GM10847 (cell line): ENCODE data around the gene AATK.

Source experiments
- POLR2A ChIP-seq: IDR thresholded peaks from 2 replicates; pipeline ENCODE4 v1.6.1; 2011; ENCODE audit not compliant: insufficient read length; ENCODE audit errors: extremely low read depth

AATK gene

GRCh38 chr17:81128338-81128737 is 37.7 kb downstream of the AATK start:
- TF ChIP-seq POLR2A, result no peak

GRCh38 chr17:81127526-81128177 is 38.4 kb downstream of the AATK start:
- TF ChIP-seq POLR2A, result no peak

DNA sequence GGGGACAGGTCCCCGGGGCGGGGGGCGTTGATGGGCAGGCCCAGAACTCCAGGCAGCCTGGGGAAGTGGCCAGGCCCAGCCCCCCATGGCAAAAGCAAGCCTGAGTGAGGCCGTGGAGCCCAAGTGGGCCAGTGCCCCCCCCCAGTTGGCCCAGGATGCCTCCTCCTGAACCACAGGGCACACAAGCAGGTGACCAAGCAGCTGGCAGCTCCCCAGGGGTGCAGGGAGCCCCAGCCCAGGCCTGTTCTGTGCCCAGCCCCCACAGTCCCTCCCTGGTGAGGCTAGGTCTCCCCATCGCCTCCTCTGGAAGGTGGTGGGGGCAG is 38.9 kb downstream of the AATK start:
- TF ChIP-seq POLR2A, result no peak

DNA sequence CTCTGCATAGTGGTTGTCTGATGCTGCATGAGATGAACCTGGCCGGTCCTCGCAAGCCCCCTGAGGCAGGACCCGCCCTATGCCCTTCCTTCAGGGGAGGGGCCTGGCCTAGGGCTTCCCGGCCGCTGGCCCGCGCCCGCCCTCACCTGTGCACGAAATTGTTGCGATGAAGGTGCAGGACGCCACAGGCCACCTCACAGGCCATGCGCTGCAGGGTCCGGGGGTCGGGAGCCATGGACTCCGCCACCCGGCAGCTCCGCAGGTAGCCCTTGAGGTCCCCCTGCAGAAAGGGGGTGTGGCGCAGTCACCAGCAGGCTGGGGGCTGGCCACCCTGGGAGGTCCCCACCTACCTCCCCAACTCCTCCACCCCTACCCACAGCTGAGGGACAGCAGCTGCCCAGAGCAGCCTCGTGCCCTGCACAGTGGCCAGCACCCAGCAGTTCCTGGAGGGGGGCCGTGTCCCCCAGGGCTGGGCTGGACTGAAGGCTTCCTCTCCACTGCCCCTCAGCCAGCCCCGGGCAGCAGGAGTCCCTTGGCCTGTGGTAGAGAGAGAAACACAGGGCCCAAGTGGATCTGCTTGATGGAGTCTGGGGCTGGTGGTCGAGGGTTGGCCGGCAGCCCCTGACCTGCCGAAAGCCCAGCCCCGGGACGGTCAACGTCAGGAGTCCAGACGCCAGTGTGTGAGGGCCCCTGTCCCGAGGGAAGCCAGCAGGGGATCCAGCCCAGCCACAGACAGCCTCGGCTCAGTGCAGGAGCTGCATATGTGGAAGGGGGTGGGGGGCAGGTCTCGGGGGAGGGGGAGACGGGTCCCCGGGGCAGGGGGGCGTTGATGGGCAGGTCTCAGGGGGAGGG is 39.5 kb downstream of the AATK start:
- no peak for TF ChIP-seq POLR2A

- no peak for TF ChIP-seq POLR2A
Measured at GRCh38 chr17:81125573-81126081, 40.4 kb downstream of the AATK start.

DNA sequence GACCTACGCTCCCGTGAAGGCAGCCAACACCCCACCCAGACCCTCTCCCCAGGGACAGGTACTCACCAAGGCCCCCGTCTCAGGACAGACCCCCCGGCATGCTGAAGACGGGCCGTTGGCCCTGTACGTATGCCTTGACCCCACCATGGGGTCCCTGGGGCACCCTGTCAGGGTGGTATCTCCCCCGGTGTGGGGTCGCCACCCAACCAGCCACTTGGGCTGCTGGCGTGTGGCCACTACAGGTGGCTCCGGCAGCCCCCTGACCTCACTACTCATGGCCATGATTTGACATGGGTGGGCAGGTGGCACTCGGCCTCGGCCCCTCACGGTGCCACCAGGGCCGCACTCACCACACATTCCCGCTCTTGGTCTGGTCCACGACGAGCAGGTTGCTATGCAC is 41.6 kb downstream of the AATK start:
- no peak for TF ChIP-seq POLR2A

DNA sequence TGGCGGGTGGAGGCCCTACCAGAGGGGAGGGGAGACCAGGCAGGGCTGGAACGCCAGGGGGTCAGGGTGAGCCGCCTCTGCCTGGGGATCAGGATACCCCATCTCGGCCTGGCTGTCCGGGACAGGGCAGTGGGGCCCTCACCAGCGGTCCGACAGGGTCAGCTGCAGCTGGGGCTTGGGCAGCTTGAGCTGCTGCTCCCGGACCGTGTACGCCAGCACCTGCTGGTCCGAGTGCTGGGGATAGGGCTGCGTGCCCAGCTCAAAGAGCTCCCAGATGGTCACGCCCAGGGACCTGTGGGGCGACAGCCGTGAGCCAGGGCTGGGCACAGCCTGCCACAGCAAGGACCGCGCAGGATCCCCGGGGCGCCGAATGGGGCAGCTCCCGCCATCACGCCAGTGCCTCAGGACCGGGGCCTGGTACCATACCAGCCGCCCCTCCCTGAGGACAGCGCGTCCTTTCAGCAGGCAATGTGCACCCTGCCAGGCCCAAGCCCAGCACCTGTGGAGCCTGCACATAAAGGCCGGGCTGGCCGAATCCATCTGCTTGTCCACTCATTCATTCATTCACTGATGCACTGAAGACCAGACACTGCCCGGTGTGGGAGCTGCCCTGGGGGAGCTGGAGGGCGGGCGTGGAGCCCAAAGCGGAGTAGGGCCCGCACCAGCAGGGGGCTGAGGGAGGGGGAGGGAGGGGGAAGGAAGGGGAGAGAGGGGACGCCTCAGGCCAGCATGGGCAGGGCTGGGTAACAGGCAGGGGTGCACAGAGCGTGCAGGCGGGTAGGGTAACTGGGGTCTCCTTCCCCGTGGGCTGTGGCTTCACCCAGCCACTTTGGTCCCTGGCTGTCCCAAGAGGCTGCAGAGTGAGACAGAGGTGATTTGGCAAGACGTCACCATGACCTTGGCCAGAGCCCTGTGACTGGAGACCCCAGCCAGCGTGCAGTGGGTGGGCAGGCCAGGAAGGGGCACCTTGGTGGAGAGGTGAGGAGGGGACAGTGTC is 42.7 kb downstream of the AATK start:
- TF ChIP-seq POLR2A, result no peak

- TF ChIP-seq POLR2A, result no peak
Measured at GRCh38 chr17:81121841-81122733, 43.9 kb downstream of the AATK start.

- TF ChIP-seq POLR2A, result no peak
Measured at GRCh38 chr17:81120695-81121621, 45.1 kb downstream of the AATK start.

DNA sequence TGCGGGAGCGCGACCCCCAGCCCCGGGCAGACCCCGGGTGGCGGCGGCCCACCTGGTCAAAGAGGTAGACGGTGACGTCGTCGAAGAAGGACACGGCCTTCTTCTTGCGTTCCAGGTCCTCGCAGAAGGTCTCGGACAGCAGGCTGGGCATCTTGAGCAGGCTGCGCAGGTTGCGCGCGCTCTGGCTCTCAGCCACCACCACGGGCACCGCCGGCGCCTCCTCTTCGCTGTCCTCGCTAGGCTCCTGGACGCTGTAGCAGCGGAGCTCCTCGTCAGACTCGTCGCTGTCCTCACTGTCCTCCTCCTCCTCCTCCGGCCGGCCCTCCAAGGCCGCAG is 45.9 kb downstream of the AATK start:
- no peak for TF ChIP-seq POLR2A

GRCh38 chr17:81119223-81120148 is 46.5 kb downstream of the AATK start:
- no peak for TF ChIP-seq POLR2A
